Astrocyte (in vitro differentiated cells and primary cell): ENCODE results near the gene PRKAA2. TPM values are rescaled to one million over a fixed set of nuclear protein-coding genes. Genes with fewer than 3 reads are reported as not detected.

Source experiments
- DNase-seq: peaks from one replicate; pipeline ENCODE4 v3.0.0-alpha.2; 2010; ENCODE audit warnings: low read depth
- FAIRE-seq: peaks from 2 replicates; lab custom pipeline; 2011; peaks lifted over from hg19 to GRCh38; lab: Jason Lieb, UNC
- H2AFZ ChIP-seq: 2 replicates; pipeline ENCODE4 v1.6.0; 2012; ENCODE audit warnings: low read depth, low read length, inconsistent platforms
- H3K27ac ChIP-seq: 2 replicates; pipeline ENCODE4 v1.5.1; 2011; ENCODE audit warnings: low read depth, low read length, inconsistent platforms
- H3K27me3 ChIP-seq: 2 replicates; pipeline ENCODE4 v1.6.0; 2011; ENCODE audit warnings: low read length, inconsistent platforms; ENCODE audit not compliant: insufficient read depth
- H3K36me3 ChIP-seq: 2 replicates; pipeline ENCODE4 v1.5.1; 2011; ENCODE audit warnings: low read length, inconsistent platforms; ENCODE audit not compliant: insufficient read depth
- H3K4me1 ChIP-seq: 2 replicates; pipeline ENCODE4 v1.5.1; 2011; ENCODE audit warnings: low read length, inconsistent platforms; ENCODE audit not compliant: insufficient read depth
- H3K4me2 ChIP-seq: 2 replicates; pipeline ENCODE4 v1.6.0; 2012; ENCODE audit warnings: low read length, inconsistent platforms
- H3K4me3 ChIP-seq: 2 replicates; pipeline ENCODE4 v1.5.1; 2011; ENCODE audit warnings: low read depth, mild to moderate bottlenecking, low read length, inconsistent platforms; ENCODE audit not compliant: insufficient read depth
- H3K79me2 ChIP-seq: 2 replicates; pipeline ENCODE4 v1.6.0; 2012; ENCODE audit warnings: mild to moderate bottlenecking, low read length, inconsistent platforms; ENCODE audit not compliant: insufficient read depth
- H3K9ac ChIP-seq: 2 replicates; pipeline ENCODE4 v1.6.0; 2012; ENCODE audit warnings: mild to moderate bottlenecking, low read length, inconsistent platforms
- H3K9me3 ChIP-seq: 2 replicates; pipeline ENCODE4 v1.5.1; 2012; ENCODE audit warnings: low read depth, mild to moderate bottlenecking, low read length, inconsistent platforms; ENCODE audit not compliant: insufficient read depth
- H4K20me1 ChIP-seq: 2 replicates; pipeline ENCODE4 v1.6.0; 2012; ENCODE audit warnings: low read length, inconsistent platforms; ENCODE audit not compliant: insufficient read depth
- H3K27ac Mint-ChIP-seq: one replicate; pipeline ENCODE4 v1.8.0; 2021; ENCODE audit warnings: mild to moderate bottlenecking, mixed read lengths; ENCODE audit not compliant: unreplicated experiment
- H3K27me3 Mint-ChIP-seq: one replicate; pipeline ENCODE4 v1.8.0; 2021; ENCODE audit warnings: low read depth, mixed read lengths; ENCODE audit not compliant: unreplicated experiment
- H3K36me3 Mint-ChIP-seq: one replicate; pipeline ENCODE4 v1.8.0; 2021; ENCODE audit warnings: low read depth, mixed read lengths; ENCODE audit not compliant: unreplicated experiment
- H3K4me1 Mint-ChIP-seq: one replicate; pipeline ENCODE4 v1.8.0; 2021; ENCODE audit warnings: low read depth, mixed read lengths; ENCODE audit not compliant: unreplicated experiment
- H3K4me3 Mint-ChIP-seq: one replicate; pipeline ENCODE4 v1.8.0; 2021; ENCODE audit warnings: mild to moderate bottlenecking, moderate library complexity, mixed read lengths; ENCODE audit not compliant: unreplicated experiment
- H3K9me3 Mint-ChIP-seq: one replicate; pipeline ENCODE4 v1.8.0; 2021; ENCODE audit warnings: mild to moderate bottlenecking, mixed read lengths; ENCODE audit not compliant: unreplicated experiment
- CTCF ChIP-seq: IDR thresholded peaks from 2 replicates; pipeline ENCODE4 v1.5.1; 2011; ENCODE audit warnings: low read depth, mild to moderate bottlenecking, inconsistent platforms, low read length, moderate library complexity; ENCODE audit not compliant: insufficient read depth
- EZH2 ChIP-seq: IDR thresholded peaks from 2 replicates; pipeline ENCODE4 v1.6.1; 2012; ENCODE audit warnings: mild to moderate bottlenecking, low read length, inconsistent platforms; ENCODE audit not compliant: insufficient read depth
- total RNA-seq: library from RNA; stranded (reverse); gene quantifications from 2 replicates; pipeline ENCODE4 v1.2.1, GENCODE V29; 2021

PRKAA2 gene
- total RNA-seq, 1 donor from 2014 or later: 2.4 TPM

DNA sequence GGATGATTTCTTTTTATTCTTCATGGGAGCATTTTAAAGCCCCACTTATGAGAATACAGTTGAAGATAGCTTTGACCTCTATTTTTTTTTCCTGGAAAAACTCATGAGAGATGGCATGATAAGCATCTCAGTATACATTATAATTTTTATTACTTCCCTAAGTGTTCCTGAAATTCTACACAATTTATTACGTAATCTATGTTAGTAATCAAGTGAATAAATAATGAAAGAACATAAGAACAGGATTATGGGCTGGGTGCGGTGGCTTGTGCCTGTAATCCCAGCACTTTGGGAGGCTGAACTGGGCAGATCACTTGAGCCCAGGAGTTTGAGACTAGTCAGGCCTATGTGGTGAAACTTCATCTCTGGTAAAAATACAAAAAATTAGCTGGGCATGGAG, 13.2 kb upstream of the PRKAA2 start:
- Histone ChIP-seq H3K36me3 (no peaks in the 10 kb centered on the region), H4K20me1 (no peaks in the 10 kb centered on the region), H3K27me3 (no peaks in the 10 kb centered on the region), H3K4me3 (no peak overlapping the region), H3K27ac (no peak overlapping the region), H3K9me3 (no peaks in the 10 kb centered on the region), H3K79me2 (no peaks in the 10 kb centered on the region), H3K9ac (no peak overlapping the region), H3K4me2 (no peak overlapping the region), H2AFZ (no peak overlapping the region), H3K4me1 (peaks cover 7% of the 10 kb centered on the region)
- Mint-ChIP-seq H3K4me3 (no peak overlapping the region), H3K9me3 (no peaks in the 10 kb centered on the region), H3K27me3 (no peaks in the 10 kb centered on the region), H3K36me3 (no peaks in the 10 kb centered on the region), H3K4me1 (no peaks in the 10 kb centered on the region), H3K27ac (no peak overlapping the region)
- TF ChIP-seq CTCF (no peak), EZH2 (no peak)
- FAIRE-seq (no peak), DNase-seq (no peak)

- Mint-ChIP-seq H3K9me3 (no peaks in the 10 kb centered on the region), H3K4me3 (no peak overlapping the region), H3K27ac (no peak overlapping the region), H3K4me1 (no peaks in the 10 kb centered on the region), H3K27me3 (no peaks in the 10 kb centered on the region), H3K36me3 (no peaks in the 10 kb centered on the region)
- Histone ChIP-seq H3K79me2 (no peaks in the 10 kb centered on the region), H3K9ac (no peak overlapping the region), H3K36me3 (no peaks in the 10 kb centered on the region), H3K4me3 (no peak overlapping the region), H3K27ac (no peak overlapping the region), H2AFZ (no peak overlapping the region), H3K4me2 (no peak overlapping the region), H3K4me1 (no peaks in the 10 kb centered on the region), H3K9me3 (no peaks in the 10 kb centered on the region), H3K27me3 (no peaks in the 10 kb centered on the region), H4K20me1 (no peaks in the 10 kb centered on the region)
- TF ChIP-seq CTCF (no peak), EZH2 (no peak)
- FAIRE-seq (no peak), DNase-seq (no peak)
Measured at GRCh38 chr1:56634981-56635380, 10.1 kb upstream of the PRKAA2 start.

DNA sequence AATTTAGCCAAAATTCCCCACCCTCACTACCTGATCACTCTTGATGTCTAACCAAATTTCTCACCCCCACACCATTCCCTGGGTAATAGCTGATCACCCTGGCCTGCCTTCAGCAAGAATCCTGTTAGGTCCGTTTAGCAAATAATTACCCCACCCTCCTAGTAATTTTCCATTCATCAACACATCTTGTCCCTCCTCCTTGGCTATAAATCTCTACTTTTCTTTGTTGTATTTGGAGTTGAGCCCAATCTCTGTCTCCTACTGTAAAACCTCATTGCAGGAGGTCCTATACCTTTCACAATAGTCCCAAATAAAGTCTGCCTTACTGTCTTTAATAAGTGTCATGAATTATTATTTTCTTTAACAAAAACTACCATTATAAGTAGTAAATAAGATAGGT, 6.9 kb upstream of the PRKAA2 start:
- Histone ChIP-seq H4K20me1 (no peaks in the 10 kb centered on the region), H3K79me2 (no peaks in the 10 kb centered on the region), H3K36me3 (no peaks in the 10 kb centered on the region), H3K9ac (no peak overlapping the region), H3K27ac (no peak overlapping the region), H3K27me3 (no peaks in the 10 kb centered on the region), H3K4me3 (no peak overlapping the region), H3K4me1 (no peaks in the 10 kb centered on the region), H3K4me2 (no peak overlapping the region), H3K9me3 (no peaks in the 10 kb centered on the region), H2AFZ (no peak overlapping the region)
- Mint-ChIP-seq H3K9me3 (no peaks in the 10 kb centered on the region), H3K27me3 (no peaks in the 10 kb centered on the region), H3K27ac (no peak overlapping the region), H3K4me3 (no peak overlapping the region), H3K36me3 (no peaks in the 10 kb centered on the region), H3K4me1 (no peaks in the 10 kb centered on the region)
- DNase-seq (no peak), FAIRE-seq (no peak)
- TF ChIP-seq CTCF (no peak), EZH2 (no peak)
